RPMI8226 (cell line): ENCODE data around the gene STON1.
"Not testable (repeated sequence)": the region's sequence is repeated elsewhere in the genome, so short reads cannot be mapped to it uniquely, and the experiment has no call there.

ENCODE experiments used
- DNase-seq: peaks from one replicate; pipeline ENCODE4 v3.0.0-alpha.2; 2015

The STON1 gene, protein sequence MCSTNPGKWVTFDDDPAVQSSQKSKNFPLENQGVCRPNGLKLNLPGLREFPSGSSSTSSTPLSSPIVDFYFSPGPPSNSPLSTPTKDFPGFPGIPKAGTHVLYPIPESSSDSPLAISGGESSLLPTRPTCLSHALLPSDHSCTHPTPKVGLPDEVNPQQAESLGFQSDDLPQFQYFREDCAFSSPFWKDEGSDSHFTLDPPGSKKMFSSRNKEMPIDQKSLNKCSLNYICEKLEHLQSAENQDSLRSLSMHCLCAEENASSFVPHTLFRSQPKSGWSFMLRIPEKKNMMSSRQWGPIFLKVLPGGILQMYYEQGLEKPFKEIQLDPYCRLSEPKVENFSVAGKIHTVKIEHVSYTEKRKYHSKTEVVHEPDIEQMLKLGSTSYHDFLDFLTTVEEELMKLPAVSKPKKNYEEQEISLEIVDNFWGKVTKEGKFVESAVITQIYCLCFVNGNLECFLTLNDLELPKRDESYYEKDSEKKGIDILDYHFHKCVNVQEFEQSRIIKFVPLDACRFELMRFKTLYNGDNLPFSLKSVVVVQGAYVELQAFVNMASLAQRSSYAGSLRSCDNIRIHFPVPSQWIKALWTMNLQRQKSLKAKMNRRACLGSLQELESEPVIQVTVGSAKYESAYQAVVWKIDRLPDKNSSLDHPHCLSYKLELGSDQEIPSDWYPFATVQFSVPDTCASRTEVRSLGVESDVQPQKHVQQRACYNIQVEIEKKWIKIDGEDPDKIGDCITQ

DNA sequence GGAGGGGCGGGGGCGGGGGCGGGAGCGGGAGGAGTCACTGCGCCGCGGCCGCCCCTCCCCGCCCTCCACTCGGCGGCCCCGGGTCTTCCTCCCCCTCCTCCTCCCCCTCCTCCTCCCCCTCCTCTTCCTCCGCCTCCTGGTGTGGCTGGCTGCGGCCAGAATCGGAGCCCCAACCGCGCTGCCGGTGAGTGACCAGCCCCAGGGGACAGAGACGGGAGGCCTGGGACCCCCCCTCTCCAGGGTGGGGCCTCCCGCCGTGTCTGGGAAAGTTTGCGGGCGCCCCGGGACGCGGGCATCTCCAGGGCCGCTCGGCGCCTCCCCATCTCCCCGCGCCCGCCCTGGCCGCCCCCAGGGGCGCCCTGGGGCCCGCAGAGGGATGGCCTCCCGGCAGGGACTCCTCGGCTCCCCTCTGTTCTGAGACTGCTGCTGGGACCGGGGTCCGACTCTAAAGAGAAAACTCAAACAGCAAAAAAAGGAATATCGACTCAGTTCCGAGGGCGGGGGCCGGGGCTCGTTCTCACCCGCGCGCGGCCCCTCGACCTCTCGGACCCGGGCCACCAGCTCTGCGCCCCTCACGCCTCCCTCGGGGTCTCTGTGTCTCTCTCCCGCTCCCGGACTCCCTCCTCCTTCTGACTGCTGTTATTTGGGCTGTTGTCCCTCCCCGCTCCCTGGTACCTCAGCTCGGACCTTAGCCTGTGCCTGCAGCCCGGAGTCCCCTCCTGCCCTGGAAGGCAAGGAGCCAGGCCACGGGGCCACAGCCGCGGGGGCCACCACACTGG is at the start of gene STON1:
Gene STON1, plus strand, starts transcription at position 122 of the 779 bp plus-strand sequence. CDS start 50,480 bp downstream, outside the sequence.
- no peak for DNase-seq

- DNase-seq = no peak
Observed at GRCh38 chr2:48480526-48480925, 49.4 kb upstream of the STON1 start.

- DNase-seq = no peak
Observed at GRCh38 chr2:48482313-48482712, 47.6 kb upstream of the STON1 start.

DNA sequence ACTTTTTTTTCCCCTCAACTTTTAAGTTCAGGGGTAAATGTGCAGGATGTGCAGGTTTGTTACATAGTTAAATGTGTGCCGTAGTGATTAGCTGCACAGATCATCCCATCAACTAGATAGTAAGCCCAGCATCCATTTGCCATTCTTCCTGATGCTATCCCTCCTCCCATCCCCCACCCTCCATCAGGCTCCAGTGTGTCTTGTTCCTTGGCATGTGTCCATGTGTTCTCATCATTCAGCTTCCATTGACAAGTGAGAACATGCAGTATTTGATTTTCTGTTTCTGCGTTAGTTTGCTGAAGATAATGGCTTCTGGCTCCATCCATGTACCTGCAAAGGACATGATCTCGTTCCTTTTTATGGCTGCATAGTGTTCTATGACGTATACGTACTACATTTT is 47.2 kb upstream of the STON1 start:
- DNase-seq = no peak

DNA sequence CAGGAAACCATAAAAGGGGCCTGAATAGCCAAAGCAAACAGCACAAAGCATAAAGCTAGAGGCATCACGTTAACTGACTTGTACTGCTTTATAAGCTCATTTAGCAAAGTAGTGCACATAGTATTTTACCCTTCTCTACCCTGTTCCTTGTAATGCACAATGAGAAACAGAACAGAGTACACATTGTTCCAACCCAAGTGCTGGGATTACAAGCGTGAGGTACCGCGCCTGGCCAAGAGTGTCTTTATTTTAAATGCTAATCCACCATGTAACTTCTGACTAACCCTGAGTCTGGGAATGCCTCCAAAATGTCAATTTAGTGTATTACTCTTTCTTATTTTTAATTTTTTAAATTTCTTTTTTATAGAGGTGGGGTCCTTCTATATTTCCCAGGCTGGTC is 46.4 kb upstream of the STON1 start:
- no peak for DNase-seq

GRCh38 chr2:48483916-48484315 is 46.0 kb upstream of the STON1 start:
- no peak for DNase-seq

DNA sequence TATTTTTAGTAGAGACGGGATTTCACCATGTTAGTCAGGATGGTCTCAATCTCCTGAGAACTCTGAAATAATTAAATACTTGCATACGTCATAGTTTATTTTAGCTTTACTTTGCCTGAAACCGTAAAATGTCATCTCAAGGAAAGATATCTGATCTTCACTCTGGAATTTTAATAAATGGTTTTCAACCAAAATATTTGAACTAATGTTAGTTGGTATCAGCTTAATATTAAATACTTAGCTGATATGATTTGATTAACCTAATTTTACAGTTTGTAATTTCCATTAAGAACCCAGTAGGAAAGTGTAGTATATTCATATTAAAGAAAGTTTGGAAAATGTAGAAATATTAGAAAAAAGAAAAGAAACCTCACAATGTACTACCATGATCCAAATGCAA is 41.4 kb upstream of the STON1 start:
- no peak for DNase-seq

DNA sequence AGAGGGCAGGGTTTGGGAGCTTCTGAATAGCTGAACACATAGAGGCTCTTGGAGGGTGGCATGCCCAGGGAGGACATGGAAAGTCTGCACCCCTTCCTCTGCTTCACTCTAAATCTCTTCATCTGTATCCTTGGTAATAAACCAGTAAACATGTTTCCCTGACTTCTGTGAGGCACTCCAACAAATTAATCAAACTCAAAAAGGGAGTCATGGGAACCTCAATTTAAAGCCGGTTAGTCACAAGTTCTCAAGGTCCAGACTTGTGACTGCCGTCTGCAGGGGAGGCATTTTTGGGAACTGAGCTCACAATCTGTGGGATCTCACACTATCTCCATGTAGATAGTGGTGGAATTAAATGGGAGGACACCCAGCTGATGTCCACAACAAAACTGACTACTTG is 33.1 kb upstream of the STON1 start:
- no peak for DNase-seq

GRCh38 chr2:48504647-48505327 is 25.2 kb upstream of the STON1 start:
- DNase-seq = no peak

DNA sequence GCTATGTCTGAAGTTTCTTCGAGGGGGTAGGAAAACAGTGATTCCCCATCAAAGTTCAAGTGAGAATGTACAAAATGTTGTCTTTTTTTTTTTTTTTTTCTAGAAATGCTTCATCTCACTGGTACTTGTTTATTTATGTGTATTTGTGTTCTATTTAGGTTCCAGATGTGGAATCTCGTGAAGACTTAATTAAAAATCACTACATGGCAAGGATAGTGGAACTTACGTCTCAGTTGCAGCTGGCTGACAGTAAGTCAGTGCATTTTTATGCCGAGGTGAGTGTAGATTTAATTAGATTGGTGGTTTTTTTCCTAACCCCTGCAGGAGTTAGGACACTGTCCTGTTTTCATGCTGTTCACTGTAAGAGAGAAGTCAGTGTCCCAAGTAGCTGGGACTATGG is 22.8 kb upstream of the STON1 start:
- no peak for DNase-seq

GRCh38 chr2:48508461-48509124 is 21.4 kb upstream of the STON1 start:
- DNase-seq = no peak

DNA sequence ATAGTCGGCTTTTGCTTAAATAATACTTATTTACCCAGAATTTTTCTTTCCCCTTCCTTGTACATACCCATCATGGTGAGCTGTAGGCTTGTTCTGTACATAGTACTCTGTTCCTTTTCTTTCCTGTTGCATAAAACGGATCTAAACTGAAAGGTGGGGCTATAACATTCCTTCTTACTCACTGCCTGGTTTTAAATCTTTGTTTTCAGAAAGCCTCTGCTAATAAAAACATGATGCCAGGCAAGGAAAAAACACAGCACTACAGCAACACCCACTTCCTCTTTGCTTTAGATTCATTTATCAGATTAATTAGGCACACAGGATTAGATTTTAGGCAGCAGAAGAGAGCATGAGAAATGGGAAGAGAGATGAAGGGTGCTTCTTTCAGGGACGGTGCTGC is 19.6 kb upstream of the STON1 start:
- no peak for DNase-seq

- DNase-seq = no peak
Observed at GRCh38 chr2:48511849-48512470, 18.0 kb upstream of the STON1 start.

DNA sequence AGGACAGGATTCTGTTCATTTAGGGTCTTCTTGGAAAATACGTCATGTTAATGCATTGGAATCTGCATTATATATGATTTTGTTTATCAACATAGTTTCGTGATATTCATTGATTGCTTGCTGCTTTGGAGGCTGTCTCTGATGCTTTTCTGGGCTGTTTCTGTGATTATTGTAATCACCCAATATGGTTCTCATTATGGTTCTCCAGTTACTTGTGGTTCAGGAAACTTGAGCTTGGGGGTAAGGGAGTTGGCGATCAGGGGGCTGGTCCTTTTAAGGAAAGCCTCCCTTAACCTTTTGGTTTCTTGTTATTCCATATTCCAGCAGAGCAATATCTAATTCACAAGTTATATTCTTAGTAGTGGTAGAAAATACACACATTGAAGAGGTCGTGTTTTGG is 17.4 kb upstream of the STON1 start:
- DNase-seq = no peak

- no peak for DNase-seq
Observed at GRCh38 chr2:48514348-48515003, 15.5 kb upstream of the STON1 start.

GRCh38 chr2:48515513-48515985 is 14.4 kb upstream of the STON1 start:
- DNase-seq = no peak

- DNase-seq = no peak
Observed at GRCh38 chr2:48519593-48519992, 10.4 kb upstream of the STON1 start.

DNA sequence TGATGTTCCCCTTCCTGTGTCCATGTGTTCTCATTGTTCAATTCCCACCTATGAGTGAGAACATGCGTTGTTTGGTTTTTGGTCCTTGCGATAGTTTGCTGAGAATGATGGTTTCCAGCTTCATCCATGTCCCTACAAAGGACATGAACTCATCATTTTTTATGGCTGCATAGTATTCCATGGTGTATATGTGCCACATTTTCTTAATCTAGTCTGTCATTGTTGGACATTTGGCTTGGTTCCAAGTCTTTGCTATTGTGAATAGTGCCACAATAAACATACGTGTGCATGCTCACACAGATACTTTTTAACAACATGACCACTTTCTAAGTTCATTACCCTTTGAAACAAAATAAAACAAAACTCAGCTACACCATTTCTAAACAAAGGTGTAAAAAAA is 5.2 kb upstream of the STON1 start:
- not testable (repeated sequence) for DNase-seq

DNA sequence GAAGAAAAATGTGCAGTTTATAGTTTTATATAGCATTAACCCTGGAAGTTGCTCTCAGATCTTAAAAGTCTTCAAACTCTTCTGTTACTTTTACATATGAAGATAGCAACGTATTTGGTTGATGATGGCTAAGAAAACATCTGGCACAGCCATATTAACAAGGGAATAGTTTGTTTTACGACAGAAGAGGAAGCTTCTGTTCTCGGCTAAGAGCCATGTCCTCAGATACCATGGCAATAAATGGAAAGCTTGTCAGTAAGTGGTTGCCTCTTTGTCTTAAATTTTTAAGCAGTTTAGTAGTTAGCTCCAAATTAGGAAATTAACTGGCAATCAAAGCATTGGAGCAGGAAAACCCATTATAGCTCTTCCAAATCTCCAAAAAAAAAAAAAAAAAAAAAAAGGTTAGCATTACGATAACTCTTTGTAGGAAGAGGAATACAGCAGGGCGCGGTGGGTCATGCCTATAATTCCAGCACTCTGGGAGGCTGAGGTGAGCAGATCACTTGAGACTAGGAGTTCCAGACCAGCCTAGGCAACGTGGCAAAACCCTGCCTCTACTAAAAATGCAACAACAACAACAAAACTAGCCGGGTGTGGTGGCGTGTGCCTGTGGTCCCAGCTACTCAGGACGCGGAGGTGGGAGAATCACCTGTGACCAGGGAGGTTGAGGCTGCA is 4.5 kb upstream of the STON1 start:
- no peak for DNase-seq

DNA sequence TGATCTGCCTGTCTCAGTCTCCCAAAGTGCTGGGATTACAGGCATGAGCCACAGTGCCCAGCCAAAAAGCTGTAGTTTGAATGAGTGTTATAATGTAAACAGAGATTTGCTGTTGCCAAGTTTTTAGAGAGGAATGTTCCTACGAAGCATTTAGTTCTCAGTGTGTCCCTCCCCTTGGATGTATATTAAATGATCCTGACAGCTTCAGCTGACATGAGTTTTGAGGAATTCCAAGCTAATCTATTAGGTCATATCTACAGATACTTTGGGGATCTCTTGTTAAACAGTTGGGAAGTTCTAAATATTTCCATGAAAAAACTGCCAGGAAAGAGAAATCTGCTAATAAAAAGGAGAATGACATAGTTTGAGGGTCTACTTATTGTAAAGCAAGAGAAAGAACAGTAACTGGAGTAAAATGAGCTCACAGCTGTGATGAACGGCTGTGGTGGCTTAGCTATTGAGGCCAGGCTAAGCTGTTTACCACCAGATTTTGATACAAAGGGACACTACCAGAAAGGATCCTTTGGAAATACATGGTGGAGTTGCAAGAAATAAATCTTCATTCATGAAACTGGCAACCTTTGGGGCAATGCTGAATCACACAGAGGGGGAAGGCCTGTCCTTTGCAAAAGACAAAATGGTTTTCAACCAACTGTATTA is 2.6 kb upstream of the STON1 start:
- DNase-seq = no peak
